Cardiac septum (tissue), 1 donor: ENCODE data around the gene SRGAP2C. TPM values are rescaled to one million over a fixed set of nuclear protein-coding genes. Genes with fewer than 3 reads are reported as not detected.
"Not testable (repeated sequence)": the region's sequence is repeated elsewhere in the genome, so short reads cannot be mapped to it uniquely, and the experiment has no call there.

Source experiments
- DNase-seq: peaks from one replicate; pipeline ENCODE4 v3.0.0-alpha.2; 2020; ENCODE audit warnings: low spot score
- intact Hi-C: fragments of 100-400 bp; cut with DNase I; formaldehyde crosslinking; loops from one replicate; pipeline ENCODE4 v1.14.0; 2022
- total RNA-seq: library from RNA; stranded (reverse); fragmentation: NEBNext Ultra II Directional; extraction: Animal tissue kit (Norgen Biotek cat#: 25700); gene quantifications from one replicate; pipeline ENCODE4 v1.2.1, GENCODE V29; 2021
- donor health status: DM: no; HTN: no; CAD: no.

SRGAP2C gene
- total RNA-seq, 1 donor from 2014 or later, result 9.8 TPM

- DNase-seq, intact Hi-C loops: not testable (repeated sequence)
Observed at GRCh38 chr1:121315509-121315908, 130.7 kb downstream of the SRGAP2C start.

- DNase-seq, intact Hi-C loops: not testable (repeated sequence)
Observed at GRCh38 chr1:121316081-121316480, 131.3 kb downstream of the SRGAP2C start.

DNA sequence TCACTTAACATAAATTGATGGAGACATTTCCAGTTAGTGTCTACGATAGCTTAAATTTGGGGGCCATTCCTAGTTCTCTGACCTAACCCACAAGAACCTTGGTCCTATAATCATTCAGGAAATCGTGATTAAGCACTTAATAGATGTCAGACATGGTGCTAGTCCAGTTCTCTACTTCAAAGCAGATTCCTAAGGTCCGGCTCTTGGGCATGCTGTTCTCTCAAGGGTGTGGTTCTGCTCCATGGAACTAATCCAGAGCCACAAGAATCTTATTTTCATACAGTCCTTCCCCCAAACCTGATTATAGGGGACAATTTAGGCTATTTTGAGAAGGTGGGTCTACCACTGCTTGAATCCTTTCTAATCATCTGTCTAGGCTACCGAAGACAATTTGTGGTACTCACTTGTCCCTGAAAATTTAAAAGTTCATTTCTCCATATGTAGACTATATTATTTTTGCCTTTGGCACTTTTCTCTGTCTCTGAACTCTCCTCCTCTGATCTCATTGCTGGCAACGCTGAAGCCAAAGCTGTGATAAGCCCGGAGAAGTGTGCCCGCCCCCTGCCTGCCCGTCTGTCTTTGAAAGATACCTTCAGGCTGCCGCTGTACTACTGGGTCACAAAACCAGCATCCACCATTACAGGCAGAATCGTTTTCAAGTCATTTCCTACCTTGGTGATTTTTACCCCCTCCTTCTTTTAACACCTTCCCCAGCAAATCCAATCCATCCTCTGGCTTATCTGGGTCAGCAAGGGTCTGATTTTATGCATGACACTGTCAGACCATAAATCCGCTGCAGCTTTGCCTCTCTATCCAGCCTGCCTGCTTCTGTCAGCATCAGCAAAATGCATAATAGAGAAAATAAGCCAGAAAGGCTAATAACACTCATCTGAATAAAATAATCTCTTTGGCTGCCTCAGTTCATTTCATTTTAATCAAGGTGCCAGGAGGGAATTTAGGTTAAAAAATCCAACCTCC is 133.0 kb downstream of the SRGAP2C start:
- intact Hi-C loops, DNase-seq: not testable (repeated sequence)

GRCh38 chr1:121318687-121319086 is 133.9 kb downstream of the SRGAP2C start:
- intact Hi-C loops, DNase-seq: not testable (repeated sequence)

- DNase-seq, intact Hi-C loops: not testable (repeated sequence)
Observed at GRCh38 chr1:121321660-121322059, 136.9 kb downstream of the SRGAP2C start.

DNA sequence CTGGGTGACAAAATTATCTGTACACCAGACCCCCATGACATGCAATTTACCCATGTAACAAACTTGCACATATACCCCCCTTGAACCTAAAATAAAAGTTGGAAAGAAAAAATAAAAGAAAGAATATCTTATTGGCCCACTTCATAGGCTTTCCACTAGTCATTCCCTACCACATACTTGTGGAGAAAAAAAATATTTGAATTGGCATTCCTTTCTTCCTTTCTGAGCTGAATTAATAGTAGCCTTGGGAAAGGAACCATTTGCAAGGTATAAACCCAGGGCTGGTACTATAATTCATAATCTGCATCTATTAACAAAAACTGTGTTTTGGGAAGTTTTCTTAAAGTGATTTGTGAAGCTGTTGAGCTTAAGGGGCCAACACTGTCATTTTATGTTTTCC is 140.0 kb downstream of the SRGAP2C start:
- intact Hi-C loops, DNase-seq: not testable (repeated sequence)

GRCh38 chr1:121332141-121332540 is 147.4 kb downstream of the SRGAP2C start:
- DNase-seq, intact Hi-C loops: not testable (repeated sequence)

- DNase-seq, intact Hi-C loops: not testable (repeated sequence)
Observed at GRCh38 chr1:121332599-121333562, 148.1 kb downstream of the SRGAP2C start.

DNA sequence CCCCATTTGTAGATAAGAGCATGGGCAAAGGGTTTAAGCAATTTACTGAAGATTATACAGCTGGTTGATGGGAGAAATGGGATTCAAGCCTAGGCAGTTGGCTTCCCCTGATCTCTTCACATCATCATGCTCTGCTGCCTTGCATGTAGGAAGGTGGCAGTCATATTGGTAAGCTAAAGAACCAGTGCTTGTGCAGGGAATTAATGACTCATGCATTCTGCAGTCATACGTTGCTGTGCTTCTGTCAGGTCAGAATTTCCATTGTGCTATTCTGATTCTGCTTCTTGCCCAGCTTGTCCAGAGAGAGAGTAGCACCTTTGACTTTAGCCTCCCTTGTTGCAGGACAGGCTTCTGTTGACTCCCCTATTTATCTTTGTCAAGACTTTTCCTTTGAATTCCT is 153.2 kb downstream of the SRGAP2C start:
- DNase-seq, intact Hi-C loops: not testable (repeated sequence)

- DNase-seq, intact Hi-C loops: not testable (repeated sequence)
Observed at GRCh38 chr1:121339611-121340010, 154.8 kb downstream of the SRGAP2C start.

DNA sequence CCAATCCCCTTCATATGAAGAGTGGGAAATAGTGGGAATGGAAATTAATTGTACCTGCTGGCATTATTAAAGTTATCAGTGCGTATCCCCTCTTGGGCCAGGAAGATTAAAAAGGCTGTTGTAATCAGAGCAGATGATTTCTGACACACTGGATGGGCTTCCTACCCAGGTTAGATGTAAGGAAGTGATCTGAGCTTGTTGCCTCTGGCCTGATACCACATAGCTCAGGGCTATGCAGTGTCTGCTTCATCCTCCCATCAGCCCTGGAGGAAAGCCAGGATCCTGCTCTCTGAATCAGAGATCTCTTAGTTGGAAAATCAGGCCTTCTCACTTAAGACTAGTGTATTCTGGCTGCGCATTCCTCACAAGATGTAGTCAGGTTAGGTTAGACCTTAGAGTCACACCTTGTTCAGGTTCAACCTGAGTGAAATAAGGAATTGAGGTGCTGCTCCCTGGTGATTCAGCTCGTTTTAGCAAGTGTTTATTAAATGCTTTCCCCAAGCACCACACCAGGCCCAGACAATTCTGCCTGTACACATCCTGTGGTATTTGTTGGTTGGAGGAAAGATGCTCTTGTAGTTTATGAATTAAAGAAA is 158.6 kb downstream of the SRGAP2C start:
- DNase-seq, intact Hi-C loops: not testable (repeated sequence)

GRCh38 chr1:121344355-121344754 is 159.6 kb downstream of the SRGAP2C start:
- intact Hi-C loops, DNase-seq: not testable (repeated sequence)

DNA sequence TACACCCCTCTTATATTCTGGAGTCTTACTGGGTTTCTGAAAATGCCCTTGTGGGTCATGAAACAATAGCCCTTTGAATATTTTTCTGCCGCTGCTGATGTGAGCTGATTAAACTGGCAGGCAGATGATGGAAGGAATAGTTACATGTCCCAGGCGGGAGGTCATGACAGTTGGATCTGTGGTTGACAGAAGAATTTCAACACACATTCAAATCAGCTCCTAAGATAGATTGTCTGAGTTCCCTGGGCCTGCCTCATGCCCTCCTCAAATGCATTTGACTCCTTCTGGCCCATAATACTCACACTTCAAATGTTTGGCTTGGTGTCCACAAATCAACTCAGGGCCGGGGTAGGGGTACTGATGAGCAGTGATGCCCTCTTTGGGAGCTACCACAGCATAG is 161.9 kb downstream of the SRGAP2C start:
- DNase-seq, intact Hi-C loops: not testable (repeated sequence)

DNA sequence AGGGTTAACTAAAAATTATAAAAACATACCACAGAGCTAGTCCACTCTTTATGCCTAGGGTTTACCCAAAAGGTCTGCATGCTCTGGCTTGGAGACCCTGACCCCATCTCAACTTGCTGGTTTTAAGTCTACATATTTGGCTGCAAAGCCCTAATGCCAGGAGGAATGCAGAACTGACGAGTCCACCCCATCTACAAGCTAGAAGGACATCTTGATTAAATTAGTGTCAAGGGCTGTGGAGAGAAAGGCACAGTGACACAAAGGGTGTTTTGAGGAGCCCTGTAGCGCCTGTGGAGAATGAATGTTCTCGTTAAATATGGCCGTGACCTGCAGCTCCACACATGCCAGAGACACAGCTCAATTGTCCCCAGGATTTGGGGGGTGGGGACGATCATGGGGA is 162.7 kb downstream of the SRGAP2C start:
- intact Hi-C loops, DNase-seq: not testable (repeated sequence)

- intact Hi-C loops, DNase-seq: not testable (repeated sequence)
Observed at GRCh38 chr1:121348115-121348514, 163.3 kb downstream of the SRGAP2C start.

DNA sequence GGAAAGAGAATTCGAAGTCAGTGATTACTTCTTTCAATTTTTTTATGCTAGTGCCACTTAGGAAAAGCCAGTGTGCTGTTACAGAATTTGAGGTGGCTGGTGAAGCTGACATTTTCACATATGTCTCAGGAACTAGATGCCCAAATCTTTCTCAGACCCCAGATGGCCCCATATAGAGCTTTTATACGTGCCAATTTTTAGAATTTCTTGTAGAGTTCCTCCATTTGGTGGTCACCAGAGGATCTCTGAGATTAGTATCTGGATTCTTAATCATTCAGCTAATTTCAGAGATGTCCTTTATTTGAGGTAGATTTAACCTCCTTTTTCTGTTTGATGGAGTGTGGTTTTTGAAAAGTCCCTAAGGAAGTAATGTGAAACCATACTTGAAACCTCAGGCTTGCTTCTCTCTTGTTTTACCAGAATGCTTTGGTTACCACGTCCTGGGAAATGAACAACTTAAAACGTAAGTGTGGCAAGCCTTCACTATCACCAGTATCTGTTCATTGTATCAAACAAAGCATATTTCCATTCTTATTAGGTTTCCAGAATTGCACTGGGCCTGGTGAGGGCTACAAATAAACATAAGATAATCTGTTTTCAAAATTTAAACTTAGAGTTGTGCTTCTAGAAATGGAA is 164.7 kb downstream of the SRGAP2C start:
- DNase-seq, intact Hi-C loops: not testable (repeated sequence)

DNA sequence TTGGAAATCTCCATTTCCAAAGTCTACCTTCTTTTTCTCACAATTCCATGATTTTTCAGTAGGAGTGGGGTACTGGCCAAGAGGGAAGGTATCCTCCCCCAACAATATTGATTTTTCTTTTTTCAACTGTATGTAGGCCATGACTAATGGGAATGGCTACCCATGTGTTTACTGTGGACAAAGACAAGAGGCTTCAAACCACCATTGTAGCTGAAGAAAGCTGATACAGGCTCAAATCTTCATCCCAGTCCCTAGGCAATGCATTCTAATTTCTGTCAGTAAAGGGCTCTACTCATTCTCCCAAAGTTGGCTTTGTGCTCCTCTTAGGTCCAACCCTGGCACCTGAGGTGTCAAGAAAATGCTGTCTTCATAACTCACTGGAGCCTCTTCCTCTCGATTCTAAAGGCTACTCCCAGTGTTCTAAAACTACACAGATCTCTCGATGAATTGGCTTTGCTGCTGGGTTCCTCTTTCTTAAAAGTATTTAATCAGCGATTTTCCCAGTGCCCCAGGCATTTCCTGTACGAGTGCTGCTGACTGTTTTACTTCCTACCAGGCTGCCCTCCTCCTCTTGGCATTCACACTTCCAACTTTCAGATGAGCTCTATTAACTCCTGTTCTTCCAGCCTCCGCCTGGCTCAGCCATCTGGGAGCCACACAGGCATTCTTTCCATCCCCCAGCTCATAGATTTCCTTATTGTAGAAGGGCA is 171.1 kb downstream of the SRGAP2C start:
- intact Hi-C loops, DNase-seq: not testable (repeated sequence)

- intact Hi-C loops, DNase-seq: not testable (repeated sequence)
Observed at GRCh38 chr1:121356819-121357218, 172.0 kb downstream of the SRGAP2C start.
